ENCODE results near the gene RXRB. TPM values are rescaled to one million over a fixed set of nuclear protein-coding genes. Genes with fewer than 3 reads are reported as not detected.
A peak's percentile ranks its signal among the peaks of the same experiment; 100 is the strongest.

RXRB gene
- polyA plus RNA-seq, 1 donor (not counting 4 experiments of a cell fraction or from before 2014, with no cell fraction given): 23.2 TPM

DNA sequence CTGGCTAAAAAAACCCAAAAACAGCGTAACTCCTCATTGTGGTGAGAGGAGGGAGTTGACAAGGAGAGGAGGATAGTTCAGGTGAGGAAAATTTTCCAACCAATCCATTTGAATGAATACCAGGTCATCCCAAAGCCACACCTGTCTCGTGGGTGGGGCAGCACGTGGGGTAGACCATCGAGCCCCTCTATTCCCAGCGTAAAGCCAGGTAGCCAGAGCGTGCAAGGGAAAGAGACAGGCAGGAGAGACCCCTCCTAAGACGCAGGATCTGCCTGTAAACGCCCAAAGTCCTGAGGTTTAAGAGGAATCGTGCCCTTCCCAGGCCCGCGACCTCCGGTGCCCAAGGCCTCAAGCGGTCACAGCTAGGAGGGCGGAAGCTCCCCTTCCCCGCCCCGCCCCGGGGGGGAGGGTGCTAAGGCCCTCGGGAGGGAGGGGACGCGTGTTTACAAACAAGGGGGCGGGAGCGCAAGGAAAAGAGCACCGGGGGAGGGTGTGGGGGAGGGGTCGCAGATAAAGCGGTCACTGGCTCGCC, 712 bp downstream of the RXRB start:
- DNase-seq (ENCODE audit: low read depth, low spot score): no peak
- Histone ChIP-seq H4K20me1 (ENCODE audit: control insufficient read depth, extremely low read depth, insufficient read depth, low read length) (peaks cover 3% of the 10 kb centered on the region), H3K9me1 (ENCODE audit: control insufficient read depth, extremely low read depth, insufficient read depth, low read length) (peaks cover 7% of the 10 kb centered on the region), H3K4me1 (ENCODE audit: control insufficient read depth, extremely low read depth, insufficient read depth, low read length) (peaks cover 25% of the 10 kb centered on the region), H3K27me3 (ENCODE audit: control insufficient read depth, extremely low read depth, insufficient read depth, low read length) (no peaks in the 10 kb centered on the region), H3K79me2 (ENCODE audit: control insufficient read depth, insufficient read depth, low read length) (peaks cover 38% of the 10 kb centered on the region), H3K36me3 (ENCODE audit: control insufficient read depth in 2 of 2, extremely low read depth in 1 of 2, insufficient read depth in 2 of 2, low read length in 2 of 2) (peaks cover 27 to 39% of the 10 kb centered on the region in 2 experiments), H3K4me3 (ENCODE audit: control insufficient read depth in 2 of 3, extremely low read depth in 1 of 3, insufficient read depth in 2 of 3, low read depth in 1 of 3, low read length in 3 of 3) (peak overlapping the region; percentile 85 to 99 (median 88)), H3K9me3 (ENCODE audit: control insufficient read depth, low read depth, low read length) (no peaks in the 10 kb centered on the region), H2AFZ (ENCODE audit: control insufficient read depth, low read length) (peak overlapping the region; percentile 76), H3K4me2 (ENCODE audit: control insufficient read depth, extremely low read depth, insufficient read depth, low read depth, low read length) (peak overlapping the region; percentile 98), H3K9ac (ENCODE audit: control insufficient read depth, extremely low read depth, insufficient read depth, low read length) (peak overlapping the region; percentile 95), H3K27ac (ENCODE audit: control insufficient read depth, insufficient read depth, low read length) (peak overlapping the region; percentile 99)
- FAIRE-seq: no peak
- dilution Hi-C loops (cut with MboI; ENCODE audit: extremely low pct_ligation_motif_present, low sequenced_read_pairs): no loop called here
- no peak for TF ChIP-seq EZH2 (IDR thresholded peaks at IDR 0.05; ENCODE audit: low read length)
- TF ChIP-seq, protein P1, sequence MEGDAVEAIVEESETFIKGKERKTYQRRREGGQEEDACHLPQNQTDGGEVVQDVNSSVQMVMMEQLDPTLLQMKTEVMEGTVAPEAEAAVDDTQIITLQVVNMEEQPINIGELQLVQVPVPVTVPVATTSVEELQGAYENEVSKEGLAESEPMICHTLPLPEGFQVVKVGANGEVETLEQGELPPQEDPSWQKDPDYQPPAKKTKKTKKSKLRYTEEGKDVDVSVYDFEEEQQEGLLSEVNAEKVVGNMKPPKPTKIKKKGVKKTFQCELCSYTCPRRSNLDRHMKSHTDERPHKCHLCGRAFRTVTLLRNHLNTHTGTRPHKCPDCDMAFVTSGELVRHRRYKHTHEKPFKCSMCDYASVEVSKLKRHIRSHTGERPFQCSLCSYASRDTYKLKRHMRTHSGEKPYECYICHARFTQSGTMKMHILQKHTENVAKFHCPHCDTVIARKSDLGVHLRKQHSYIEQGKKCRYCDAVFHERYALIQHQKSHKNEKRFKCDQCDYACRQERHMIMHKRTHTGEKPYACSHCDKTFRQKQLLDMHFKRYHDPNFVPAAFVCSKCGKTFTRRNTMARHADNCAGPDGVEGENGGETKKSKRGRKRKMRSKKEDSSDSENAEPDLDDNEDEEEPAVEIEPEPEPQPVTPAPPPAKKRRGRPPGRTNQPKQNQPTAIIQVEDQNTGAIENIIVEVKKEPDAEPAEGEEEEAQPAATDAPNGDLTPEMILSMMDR (optimal IDR thresholded peaks at IDR 0.05 in 1 of 3, IDR thresholded peaks at IDR 0.05 in 1 of 3, conservative IDR thresholded peaks at IDR 0.05 in 1 of 3; ENCODE audit: extremely low read depth in 1 of 3, insufficient read depth in 2 of 3, low read length in 3 of 3): no peak

DNA sequence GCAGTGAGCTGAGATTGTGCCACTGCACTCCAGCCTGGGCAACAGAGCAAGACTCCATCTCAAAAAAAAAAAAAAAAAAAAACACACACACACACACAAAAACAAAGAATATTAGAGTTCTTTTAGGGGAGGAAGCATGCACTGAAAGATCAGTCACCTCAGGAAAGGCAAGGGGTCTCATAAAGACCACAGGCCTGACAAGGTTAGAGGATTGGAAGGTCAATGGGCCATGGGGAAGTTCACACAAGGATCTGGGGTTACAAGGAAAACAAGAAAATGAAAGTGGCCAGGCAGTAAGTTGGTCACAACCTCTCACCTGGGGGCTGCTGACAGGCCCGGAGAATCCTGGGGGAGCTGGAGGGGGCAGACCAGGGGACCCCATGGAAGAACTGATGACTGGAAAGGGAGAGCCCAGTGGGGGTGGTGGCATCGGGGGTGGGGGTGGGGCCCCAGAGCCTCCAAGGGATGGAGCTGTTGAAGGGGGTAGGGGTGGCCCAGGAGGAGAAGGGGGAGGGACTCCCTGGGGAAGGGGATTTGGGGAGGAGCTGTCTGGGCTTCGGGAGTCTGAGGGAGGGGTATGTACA, 1.5 kb downstream of the RXRB start:
- no peaks in the 10 kb centered on the region for H3K27me3 ChIP-seq (ENCODE audit: control insufficient read depth, extremely low read depth, insufficient read depth, low read length)
- H3K4me1 ChIP-seq (ENCODE audit: control insufficient read depth, extremely low read depth, insufficient read depth, low read length): peaks cover 21% of the 10 kb centered on the region
- H3K36me3 ChIP-seq (ENCODE audit: control insufficient read depth in 2 of 2, extremely low read depth in 1 of 2, insufficient read depth in 2 of 2, low read length in 2 of 2): peaks cover 28 to 37% of the 10 kb centered on the region in 2 experiments
- TF ChIP-seq, protein P1 (optimal IDR thresholded peaks at IDR 0.05 in 1 of 3, IDR thresholded peaks at IDR 0.05 in 1 of 3, conservative IDR thresholded peaks at IDR 0.05 in 1 of 3; ENCODE audit: extremely low read depth in 1 of 3, insufficient read depth in 2 of 3, low read length in 3 of 3): no peak
- TF ChIP-seq EZH2 (IDR thresholded peaks at IDR 0.05; ENCODE audit: low read length): no peak
- DNase-seq (ENCODE audit: low read depth, low spot score): no peak
- H3K4me2 ChIP-seq (ENCODE audit: control insufficient read depth, extremely low read depth, insufficient read depth, low read depth, low read length): peak overlapping the region; percentile 98
- H3K9ac ChIP-seq (ENCODE audit: control insufficient read depth, extremely low read depth, insufficient read depth, low read length): peak overlapping the region; percentile 95
- peaks cover 38% of the 10 kb centered on the region for H3K79me2 ChIP-seq (ENCODE audit: control insufficient read depth, insufficient read depth, low read length)
- peak overlapping the region; percentile 85 to 99 (median 88) for H3K4me3 ChIP-seq (ENCODE audit: control insufficient read depth in 2 of 3, extremely low read depth in 1 of 3, insufficient read depth in 2 of 3, low read depth in 1 of 3, low read length in 3 of 3)
- H3K9me3 ChIP-seq (ENCODE audit: control insufficient read depth, low read depth, low read length): no peaks in the 10 kb centered on the region
- dilution Hi-C loops (cut with MboI; ENCODE audit: extremely low pct_ligation_motif_present, low sequenced_read_pairs): no loop called here
- peaks cover 3% of the 10 kb centered on the region for H4K20me1 ChIP-seq (ENCODE audit: control insufficient read depth, extremely low read depth, insufficient read depth, low read length)
- no peak overlapping the region for H3K27ac ChIP-seq (ENCODE audit: control insufficient read depth, insufficient read depth, low read length)
- no peak overlapping the region for H2AFZ ChIP-seq (ENCODE audit: control insufficient read depth, low read length)
- no peak for FAIRE-seq
- peaks cover 6% of the 10 kb centered on the region for H3K9me1 ChIP-seq (ENCODE audit: control insufficient read depth, extremely low read depth, insufficient read depth, low read length)

Measured in keratinocyte (primary cell).